Urothelium cell line (cell line): ENCODE data around the gene METTL13.

ENCODE experiments used
- DNase-seq: peaks from one replicate; pipeline ENCODE4 v3.0.0; 2011; ENCODE audit warnings: low spot score, mixed read lengths
- FAIRE-seq: peaks from 2 replicates; lab custom pipeline; 2011; peaks lifted over from hg19 to GRCh38; lab: Jason Lieb, UNC

The METTL13 gene

DNA sequence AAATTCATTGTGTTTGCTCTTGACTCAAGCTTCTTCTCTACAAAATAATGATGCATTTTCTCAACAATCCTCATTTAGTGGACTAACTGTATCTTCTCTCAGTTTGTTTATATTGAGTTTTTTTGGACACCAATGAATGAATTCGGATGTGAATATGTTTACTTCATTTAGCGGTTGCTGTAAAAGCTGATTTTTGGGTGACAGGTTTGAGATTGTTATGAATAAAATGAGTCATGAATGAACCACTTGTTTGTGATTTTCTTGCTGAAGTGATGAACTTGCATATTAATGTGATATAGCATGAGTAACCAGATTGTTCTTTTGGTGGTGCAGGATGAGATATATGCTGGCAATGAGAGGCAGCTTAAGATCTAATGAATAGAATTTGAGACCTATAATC lies 62.9 kb downstream of the METTL13 start:
- no peak for DNase-seq
- FAIRE-seq, result no peak

GRCh38 chr1:171845998-171846397 lies 64.5 kb downstream of the METTL13 start:
- FAIRE-seq (no peak), DNase-seq (no peak)
